NT2/D1 (cell line): Measurements from ENCODE around the gene C11orf68.

Experiments used
- SUZ12 ChIP-seq: IDR thresholded peaks from 2 replicates; pipeline ENCODE4 v1.6.1; 2011; ENCODE audit not compliant: insufficient read length, insufficient read depth; ENCODE audit errors: extremely low read depth
- ZNF274 ChIP-seq: IDR thresholded peaks from 2 replicates; pipeline ENCODE4 v1.6.1; 2011; ENCODE audit warnings: mild to moderate bottlenecking, low read depth, low read length

DNA sequence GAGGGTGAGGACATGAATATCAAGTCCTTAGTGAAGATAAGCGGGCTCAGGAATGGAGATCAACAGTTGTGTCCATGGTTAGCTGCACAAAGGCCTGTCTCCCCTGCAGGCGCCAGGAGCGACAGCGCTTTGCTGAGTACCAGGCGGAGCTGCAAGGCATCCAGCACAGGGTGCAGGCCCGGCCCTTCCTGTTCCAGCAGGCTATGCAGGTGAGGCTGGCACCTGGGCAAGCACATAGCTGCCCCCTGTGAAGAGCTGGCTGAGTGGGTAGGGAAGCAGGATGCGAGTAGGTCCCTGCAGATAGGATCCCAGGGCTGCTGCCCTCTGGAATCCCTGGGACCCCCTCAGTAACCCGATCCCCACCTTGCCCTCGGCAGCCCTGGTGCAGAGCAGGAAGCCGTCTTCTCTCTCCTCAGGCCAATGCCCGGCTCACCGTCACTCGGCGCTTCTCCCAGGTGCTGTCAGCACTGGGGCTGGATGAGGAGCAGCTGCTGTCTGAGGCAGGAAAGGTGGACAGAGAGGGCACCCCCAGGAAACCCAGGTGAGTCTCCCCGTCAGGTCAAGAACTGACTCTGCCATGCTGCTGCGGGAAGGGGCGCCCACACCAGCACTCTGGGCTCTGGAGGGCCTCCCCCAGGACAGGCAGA lies 40.0 kb upstream of the C11orf68 start:
- TF ChIP-seq SUZ12 (no peak), ZNF274 (no peak)
